Upper lobe of right lung (tissue), 1 donor: ENCODE data around the gene FAXC. TPM values are rescaled to one million over a fixed set of nuclear protein-coding genes. Genes with fewer than 3 reads are reported as not detected.

ENCODE experiments used
- ATAC-seq: fragments of 200-7000 bp; cut with Tn5 transposase; one replicate; pipeline ENCODE4 v1.9.1; 2020; ENCODE audit warnings: mild to moderate bottlenecking, moderate library complexity
- DNase-seq: peaks from one replicate; pipeline ENCODE4 v3.0.0-alpha.2; 2020
- H3K27ac ChIP-seq: fragments of 200-600 bp; one replicate; pipeline ENCODE4 v1.8.0; 2022
- H3K27me3 ChIP-seq: fragments of 200-600 bp; one replicate; pipeline ENCODE4 v1.8.0; 2022; ENCODE audit warnings: mild to moderate bottlenecking
- H3K36me3 ChIP-seq: fragments of 200-600 bp; one replicate; pipeline ENCODE4 v1.8.0; 2022
- H3K4me1 ChIP-seq: fragments of 200-600 bp; one replicate; pipeline ENCODE4 v1.8.0; 2022
- H3K4me3 ChIP-seq: fragments of 200-600 bp; one replicate; pipeline ENCODE4 v1.8.0; 2022; ENCODE audit warnings: mild to moderate bottlenecking
- H3K9me3 ChIP-seq: fragments of 200-600 bp; one replicate; pipeline ENCODE4 v1.8.0; 2022
- intact Hi-C: fragments of 100-400 bp; cut with DNase I; formaldehyde crosslinking; loops from one replicate; pipeline ENCODE4 v1.11.0; 2022
- total RNA-seq: library from RNA; stranded (reverse); fragmentation: NEBNext Ultra II Directional; extraction: Animal tissue kit (Norgen Biotek cat#: 25700); gene quantifications from one replicate; pipeline ENCODE4 v1.2.1, GENCODE V29; 2021
- TF ChIP-seq, protein P1 (sequence below): fragments of 200-600 bp; IDR thresholded peaks from one replicate; pipeline ENCODE4 v1.8.0; 2022; ENCODE audit warnings: antibody characterized with exemption
- donor health status: DM: no; HTN: yes; CAD: no; lungs with severe emphysema.

The FAXC gene
- total RNA-seq, 1 donor from 2014 or later: 5.4 TPM

DNA sequence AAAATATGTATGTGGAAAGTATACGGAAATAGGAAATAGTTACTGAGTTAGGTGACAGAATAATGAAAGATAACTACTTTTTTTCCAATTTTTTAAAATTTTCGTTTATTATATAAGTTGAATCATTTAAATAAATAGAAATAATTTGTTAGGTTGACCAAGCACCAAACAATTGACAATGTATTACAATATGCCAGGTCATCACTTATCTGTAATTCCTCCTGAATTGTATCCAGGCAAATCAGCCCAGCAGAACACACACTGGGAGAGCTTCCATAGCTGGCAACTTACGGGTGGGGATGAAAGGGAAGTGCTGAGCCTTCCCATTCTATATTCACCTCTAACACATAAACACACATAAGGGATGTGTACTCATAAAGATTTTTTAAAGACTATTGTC lies 40.7 kb downstream of the FAXC start:
- intact Hi-C loops: no loop called here

DNA sequence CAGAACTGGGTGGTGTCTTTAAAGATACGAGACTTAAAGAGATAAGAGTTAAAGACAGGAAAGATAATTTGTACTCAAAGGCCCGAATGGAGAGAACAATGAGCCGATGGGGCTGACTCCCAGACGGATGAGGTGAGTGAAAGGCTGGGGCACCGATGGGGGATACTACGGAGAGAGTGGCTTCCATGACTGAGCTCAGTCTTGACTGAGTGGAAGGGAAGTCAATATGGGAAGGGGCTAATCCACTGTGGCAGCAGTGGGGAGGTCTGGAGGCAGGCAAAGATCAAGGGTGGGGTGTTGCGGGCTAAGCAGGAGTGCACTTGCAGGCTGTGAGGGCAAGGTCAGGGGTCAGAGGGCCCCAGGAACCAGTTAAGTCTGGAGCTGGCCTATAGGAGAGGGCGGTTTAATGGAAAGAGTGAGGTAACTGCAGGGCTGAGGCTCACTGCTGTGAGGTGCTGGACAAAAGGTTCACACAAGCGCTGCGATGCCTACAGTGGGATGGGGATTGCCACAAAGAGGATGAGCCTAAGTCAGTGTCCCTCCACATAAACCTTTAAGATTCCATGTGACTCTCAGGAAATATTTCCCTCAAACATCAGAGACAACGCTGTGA lies 42.1 kb downstream of the FAXC start:
- TF ChIP-seq, protein P1, sequence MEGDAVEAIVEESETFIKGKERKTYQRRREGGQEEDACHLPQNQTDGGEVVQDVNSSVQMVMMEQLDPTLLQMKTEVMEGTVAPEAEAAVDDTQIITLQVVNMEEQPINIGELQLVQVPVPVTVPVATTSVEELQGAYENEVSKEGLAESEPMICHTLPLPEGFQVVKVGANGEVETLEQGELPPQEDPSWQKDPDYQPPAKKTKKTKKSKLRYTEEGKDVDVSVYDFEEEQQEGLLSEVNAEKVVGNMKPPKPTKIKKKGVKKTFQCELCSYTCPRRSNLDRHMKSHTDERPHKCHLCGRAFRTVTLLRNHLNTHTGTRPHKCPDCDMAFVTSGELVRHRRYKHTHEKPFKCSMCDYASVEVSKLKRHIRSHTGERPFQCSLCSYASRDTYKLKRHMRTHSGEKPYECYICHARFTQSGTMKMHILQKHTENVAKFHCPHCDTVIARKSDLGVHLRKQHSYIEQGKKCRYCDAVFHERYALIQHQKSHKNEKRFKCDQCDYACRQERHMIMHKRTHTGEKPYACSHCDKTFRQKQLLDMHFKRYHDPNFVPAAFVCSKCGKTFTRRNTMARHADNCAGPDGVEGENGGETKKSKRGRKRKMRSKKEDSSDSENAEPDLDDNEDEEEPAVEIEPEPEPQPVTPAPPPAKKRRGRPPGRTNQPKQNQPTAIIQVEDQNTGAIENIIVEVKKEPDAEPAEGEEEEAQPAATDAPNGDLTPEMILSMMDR: no peak
- Histone ChIP-seq H3K27ac (no peak overlapping the region), H3K4me3 (no peak overlapping the region), H3K36me3 (no peaks in the 10 kb centered on the region), H3K9me3 (no peaks in the 10 kb centered on the region), H3K27me3 (no peaks in the 10 kb centered on the region), H3K4me1 (no peaks in the 10 kb centered on the region)
- DNase-seq: no peak
- ATAC-seq: no peak
- intact Hi-C loops: no loop called here

More for the DNA sequence above, 40.7 kb downstream of the FAXC start:
- Histone ChIP-seq H3K4me1 (no peaks in the 10 kb centered on the region), H3K4me3 (no peak overlapping the region), H3K27me3 (no peaks in the 10 kb centered on the region), H3K27ac (no peak overlapping the region), H3K36me3 (no peaks in the 10 kb centered on the region), H3K9me3 (no peaks in the 10 kb centered on the region)
- ATAC-seq (no peak), DNase-seq (no peak)
- TF ChIP-seq, protein P1: no peak

DNA sequence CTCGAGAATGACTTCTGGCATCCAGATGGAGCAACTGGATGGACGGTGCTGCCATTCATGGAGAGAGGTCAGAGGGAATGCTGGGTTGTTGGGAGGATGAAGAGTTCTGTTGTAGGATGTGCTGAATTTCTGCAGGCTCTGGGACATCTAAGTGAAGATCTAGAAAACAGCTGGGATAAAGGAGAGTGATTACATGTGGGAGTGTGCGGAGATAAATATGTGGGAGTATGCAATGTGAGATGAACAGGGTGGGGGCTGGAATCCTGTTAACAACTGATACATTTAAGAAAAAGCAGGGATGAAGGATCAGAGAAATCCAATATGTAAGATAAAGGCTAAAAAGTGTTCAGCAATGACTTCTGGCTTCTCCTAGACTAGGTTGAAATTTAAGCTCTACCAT lies 43.1 kb downstream of the FAXC start:
- TF ChIP-seq, protein P1: no peak
- no peak for ATAC-seq
- Histone ChIP-seq H3K27ac (no peak overlapping the region), H3K4me1 (no peaks in the 10 kb centered on the region), H3K36me3 (no peaks in the 10 kb centered on the region), H3K4me3 (no peak overlapping the region), H3K27me3 (no peaks in the 10 kb centered on the region), H3K9me3 (no peaks in the 10 kb centered on the region)
- DNase-seq: no peak
- intact Hi-C loops: no loop called here

DNA sequence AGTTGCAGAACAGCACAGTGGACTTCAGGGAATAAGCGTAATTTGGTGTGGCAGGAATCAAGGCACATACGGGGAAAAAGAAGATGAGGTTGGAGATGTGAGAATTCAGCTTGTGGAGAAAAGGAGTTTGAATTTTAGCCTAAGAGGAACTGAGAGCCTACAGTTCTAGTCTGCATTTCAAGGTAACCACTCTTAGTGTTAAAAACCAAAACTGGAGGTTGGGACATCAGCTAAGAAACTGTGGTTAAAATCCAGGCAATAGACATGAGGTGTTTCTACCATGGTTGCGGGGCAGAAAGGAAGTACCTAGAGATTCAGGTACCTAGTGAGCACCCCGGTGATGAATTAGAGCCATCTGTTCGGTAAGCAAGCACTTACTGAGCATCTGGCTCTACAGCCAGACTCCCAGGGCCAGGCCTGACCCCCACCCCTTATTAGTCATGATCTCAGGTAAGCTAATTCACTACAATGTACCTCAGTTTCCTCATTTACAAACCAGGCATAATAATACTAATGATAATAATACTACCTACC lies 44.4 kb downstream of the FAXC start:
- Histone ChIP-seq H3K36me3 (no peaks in the 10 kb centered on the region), H3K4me1 (no peaks in the 10 kb centered on the region), H3K27me3 (no peaks in the 10 kb centered on the region), H3K4me3 (no peak overlapping the region), H3K27ac (no peak overlapping the region), H3K9me3 (no peaks in the 10 kb centered on the region)
- TF ChIP-seq, protein P1: no peak
- ATAC-seq (no peak), DNase-seq (no peak)
- intact Hi-C loops: no loop called here

DNA sequence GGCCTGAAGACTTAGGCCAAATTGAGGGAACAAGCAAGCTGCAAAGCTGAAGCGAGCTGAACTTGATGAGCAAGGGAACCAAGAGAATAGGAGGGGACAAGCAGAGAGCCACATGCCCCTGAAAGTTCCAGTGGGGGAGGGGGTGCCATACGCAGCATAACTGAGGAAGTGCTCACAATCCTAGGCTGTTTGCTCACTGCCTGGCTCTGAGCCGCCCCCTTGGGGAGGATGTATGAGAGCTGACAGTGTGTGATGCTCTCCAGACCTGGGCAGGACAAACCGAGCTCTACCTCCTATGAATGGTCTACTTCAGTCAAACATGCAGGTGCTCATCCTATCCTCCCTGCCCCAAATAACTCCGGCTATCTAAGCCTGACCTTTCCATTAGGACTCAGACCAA lies 52.1 kb downstream of the FAXC start:
- H3K9me3 ChIP-seq: no peaks in the 10 kb centered on the region
- no peaks in the 10 kb centered on the region for H3K36me3 ChIP-seq
- intact Hi-C loops: no loop called here
- no peak overlapping the region for H3K4me3 ChIP-seq
- DNase-seq (no peak), ATAC-seq (peak; percentile 38)
- TF ChIP-seq, protein P1: no peak
- no peaks in the 10 kb centered on the region for H3K4me1 ChIP-seq
- no peak overlapping the region for H3K27ac ChIP-seq
- H3K27me3 ChIP-seq: no peaks in the 10 kb centered on the region
